CD14-positive monocyte (primary cell): ENCODE measurements around the gene PCK2. TPM values are rescaled to one million over a fixed set of nuclear protein-coding genes. Genes with fewer than 3 reads are reported as not detected.

Source experiments
- DNase-seq, 3 donors: peaks; one replicate each; pipeline ENCODE4 v3.0.0-alpha.2; 2011 to 2022
- H2AFZ ChIP-seq: 2 replicates; pipeline ENCODE4 v1.6.0; 2012; ENCODE audit warnings: mild to moderate bottlenecking, low read depth, low read length, inconsistent platforms; ENCODE audit not compliant: insufficient read depth, poor library complexity, severe bottlenecking
- H3K27ac ChIP-seq, 2 donors: 1 replicate in 1 of 2; 2 replicates in 1 of 2; pipeline ENCODE4 v1.5.1; 2012 to 2013; ENCODE audit warnings: low read length in 2 of 2, control low read depth in 1 of 2, inconsistent platforms in 1 of 2, low read depth in 1 of 2, mild to moderate bottlenecking in 1 of 2
- H3K27me3 ChIP-seq, 2 donors: one replicate each; pipeline versions ENCODE4 v1.6.0 to v1.6.1; 2011 to 2013; ENCODE audit warnings: low read length in 2 of 2; ENCODE audit not compliant: control insufficient read depth in 2 of 2, insufficient read depth in 2 of 2
- H3K36me3 ChIP-seq, 2 donors: replicated peaks in 1 of 2; 1 replicate in 1 of 2; 2 replicates in 1 of 2; pipeline versions ENCODE4 v1.5.1 to v1.6.1; 2012 to 2013; ENCODE audit warnings: low read length in 2 of 2, control low read depth in 1 of 2, inconsistent platforms in 1 of 2, mild to moderate bottlenecking in 1 of 2; ENCODE audit not compliant: insufficient read depth in 2 of 2, control insufficient read depth in 1 of 2
- H3K4me1 ChIP-seq, 2 donors: 1 replicate in 1 of 2; 2 replicates in 1 of 2; pipeline versions ENCODE4 v1.5.1 to v1.6.1; 2012 to 2013; ENCODE audit warnings: low read length in 2 of 2, control low read depth in 1 of 2, inconsistent platforms in 1 of 2, mild to moderate bottlenecking in 1 of 2, moderate library complexity in 1 of 2; ENCODE audit not compliant: insufficient read depth in 2 of 2, control insufficient read depth in 1 of 2
- H3K4me2 ChIP-seq: replicated peaks from 2 replicates; pipeline ENCODE3; 2012; ENCODE audit warnings: low read length, moderate library complexity, mild to moderate bottlenecking; ENCODE audit not compliant: poor library complexity, severe bottlenecking; ENCODE audit errors: extremely low read depth
- H3K4me3 ChIP-seq, 3 experiments: fragments of 200-600 bp in 1 of 3; sonication (generic) in 1 of 3; replicated peaks in 1 of 3; 1 replicate in 2 of 3; 2 replicates in 1 of 3; pipeline ENCODE4 v1.5.1; 2011 to 2013; ENCODE audit warnings: low read length in 3 of 3, mild to moderate bottlenecking in 3 of 3, control low read depth in 2 of 3, low read depth in 2 of 3, inconsistent platforms in 1 of 3, moderate library complexity in 1 of 3
- H3K79me2 ChIP-seq: 2 replicates; pipeline ENCODE4 v1.6.0; 2012; ENCODE audit warnings: mild to moderate bottlenecking, control low read depth, inconsistent platforms, low read length, moderate library complexity; ENCODE audit not compliant: insufficient read depth
- H3K9ac ChIP-seq: 2 replicates; pipeline ENCODE4 v1.6.0; 2017; ENCODE audit warnings: low read length, mild to moderate bottlenecking; ENCODE audit not compliant: insufficient read depth, poor library complexity, severe bottlenecking
- H3K9me3 ChIP-seq, 2 donors: replicated peaks in 1 of 2; 1 replicate in 1 of 2; 2 replicates in 1 of 2; pipeline versions ENCODE4 v1.5.1 to v1.6.1; 2012 to 2013; ENCODE audit warnings: low read length in 2 of 2, control low read depth in 1 of 2; ENCODE audit not compliant: control insufficient read depth in 1 of 2, insufficient read depth in 1 of 2
- H4K20me1 ChIP-seq: 2 replicates; pipeline ENCODE4 v1.6.0; 2012; ENCODE audit warnings: mild to moderate bottlenecking, low read length, control low read depth, moderate library complexity; ENCODE audit not compliant: insufficient read depth
- H3K27ac Mint-ChIP-seq, 7 donors: one replicate each; pipeline ENCODE4 v1.8.0; 2020; ENCODE audit warnings: mild to moderate bottlenecking in 7 of 7, mixed read lengths in 7 of 7, moderate library complexity in 6 of 7, inconsistent platforms in 2 of 7
- H3K27me3 Mint-ChIP-seq, 3 donors: one replicate each; pipeline ENCODE4 v1.8.0; 2021 to 2022; ENCODE audit warnings: low read depth in 3 of 3, mild to moderate bottlenecking in 3 of 3, mixed read lengths in 3 of 3, moderate library complexity in 3 of 3, inconsistent platforms in 1 of 3
- H3K36me3 Mint-ChIP-seq, 2 donors: one replicate each; pipeline ENCODE4 v1.8.0; 2020; ENCODE audit warnings: mixed read lengths in 2 of 2, inconsistent platforms in 1 of 2, mild to moderate bottlenecking in 1 of 2
- H3K4me1 Mint-ChIP-seq: one replicate; pipeline ENCODE4 v1.8.0; 2020; ENCODE audit warnings: mild to moderate bottlenecking, mixed read lengths
- H3K4me3 Mint-ChIP-seq, 2 donors: one replicate each; pipeline ENCODE4 v1.8.0; 2020; ENCODE audit warnings: mild to moderate bottlenecking in 2 of 2, mixed read lengths in 2 of 2, moderate library complexity in 1 of 2
- H3K9me3 Mint-ChIP-seq, 7 donors: one replicate each; pipeline ENCODE4 v1.8.0; 2020 to 2022; ENCODE audit warnings: mixed read lengths in 7 of 7, mild to moderate bottlenecking in 6 of 7, moderate library complexity in 6 of 7, inconsistent platforms in 2 of 7
- CTCF ChIP-seq: fragments of 200-600 bp; IDR thresholded peaks from one replicate; pipeline ENCODE4 v1.8.0; 2022; ENCODE audit warnings: antibody characterized with exemption, mild to moderate bottlenecking
- WGBS: methylation state at CpG from one replicate; pipeline ENCODE4 v1.1.5; 2013; ENCODE audit warnings: missing lambda C conversion rate; ENCODE audit not compliant: insufficient coverage; 5-methylcytosine and 5-hydroxymethylcytosine counted together
- intact Hi-C, 2 donors: fragments of 100-400 bp; cut with micrococcal nuclease; formaldehyde crosslinking; loops; one replicate each; pipeline versions ENCODE4 v1.15.0 to v1.15.1; 2023
- polyA plus RNA-seq, 3 donors: library from polyadenylated mRNA; depleted of rRNA in 1 of 3; unstranded in 2 of 3; stranded (reverse) in 1 of 3; fragments of 300-500 nt in 2 of 3; fragments of >200 nt in 1 of 3; fragmentation: Illumina TruSeq in 2 of 3; gene quantifications; 1 replicate in 2 of 3; 2 replicates in 1 of 3; pipeline ENCODE4 v1.2.3, GENCODE V29; 2012 to 2021

PCK2 gene
- polyA plus RNA-seq, 3 donors = 29.9 to 34.2 (median 31.3) TPM

- Histone ChIP-seq H3K4me1 (peaks cover 37 to 49% of the 10 kb centered on the region in 2 donors), H3K27me3 (no peaks in the 10 kb centered on the region), H3K9ac (peak overlapping the region; percentile 97), H3K4me2 (peak overlapping the region; percentile 82), H3K36me3 (peaks cover 26 to 28% of the 10 kb centered on the region in 2 donors), H4K20me1 (peaks cover 38% of the 10 kb centered on the region), H3K79me2 (peaks cover 51% of the 10 kb centered on the region), H3K4me3 (peak overlapping the region; percentile 68 to 97 (median 73)), H3K27ac (peak overlapping the region; percentile 10 to 94), H3K9me3 (no peaks in the 10 kb centered on the region), H2AFZ (peak overlapping the region; percentile 98)
- intact Hi-C loops = loop anchor here in 1 of 2 donors (10.0 kb wide), 1 partner anchor 98 kb away; the partner anchor contains the start of genes GMPR2 and NEDD8
- Mint-ChIP-seq H3K27ac (peak overlapping the region; percentile 83 to 94 (median 91)), H3K9me3 (peaks cover 0 to 1% (median 0%) of the 10 kb centered on the region in 7 donors), H3K4me3 (peak overlapping the region; percentile 88 to 93), H3K27me3 (peaks cover 0 to 1% (median 0%) of the 10 kb centered on the region in 3 donors), H3K36me3 (peaks cover 37 to 39% of the 10 kb centered on the region in 2 donors), H3K4me1 (peaks cover 54% of the 10 kb centered on the region)
- no peak for TF ChIP-seq CTCF
- 22% methylated on average over 7 of the region's 13 CpGs for WGBS
- no peak for DNase-seq
Measured at GRCh38 chr14:24136684-24137528, 42.8 kb downstream of the PCK2 start.

GRCh38 chr14:24137529-24138395 is 43.7 kb downstream of the PCK2 start:
- peaks cover 0 to under 1% (median 0%) of the 10 kb centered on the region in 7 donors for H3K9me3 Mint-ChIP-seq
- peak overlapping the region; percentile 82 for H3K4me2 ChIP-seq
- H3K4me1 ChIP-seq = peaks cover 42 to 56% of the 10 kb centered on the region in 2 donors
- H3K36me3 Mint-ChIP-seq = peaks cover 34% of the 10 kb centered on the region in 2 donors
- H3K4me1 Mint-ChIP-seq = peaks cover 58% of the 10 kb centered on the region
- peak overlapping the region in 6 of 7 donors; percentile 33 to 94 (median 89) for H3K27ac Mint-ChIP-seq
- H3K27me3 Mint-ChIP-seq = peaks cover 0 to 1% (median 0%) of the 10 kb centered on the region in 3 donors
- H3K4me3 ChIP-seq = peak overlapping the region in 1 of 3 experiments; percentile 97
- peaks cover 51% of the 10 kb centered on the region for H3K79me2 ChIP-seq
- peaks cover 38% of the 10 kb centered on the region for H4K20me1 ChIP-seq
- H3K27ac ChIP-seq = peak overlapping the region in 1 of 2 donors; percentile 94
- H3K36me3 ChIP-seq = peaks cover 26 to 30% of the 10 kb centered on the region in 2 donors
- TF ChIP-seq CTCF = no peak
- H3K9me3 ChIP-seq = no peaks in the 10 kb centered on the region
- no peaks in the 10 kb centered on the region for H3K27me3 ChIP-seq
- H3K9ac ChIP-seq = no peak overlapping the region
- no peak for DNase-seq
- H3K4me3 Mint-ChIP-seq = peak overlapping the region in 1 of 2 donors; percentile 93
- no peak overlapping the region for H2AFZ ChIP-seq
- WGBS = 87% methylated on average over 4 of the region's 8 CpGs
- intact Hi-C loops = loop anchor here in 1 of 2 donors (10.0 kb wide), 1 partner anchor 97 kb away; the partner anchor contains the start of genes GMPR2 and NEDD8
